Memory B cell (primary cell): ENCODE results near the gene NKAIN2.

Experiments used
- ATAC-seq: fragments of 150-1000 bp; cut with Tn5 transposase; 2 replicates; pipeline ENCODE4 v1.10.0; 2021; ENCODE audit warnings: low read depth, mild to moderate bottlenecking, moderate library complexity
- DNase-seq, 2 donors: peaks; one replicate each; pipeline ENCODE4 v3.0.0; 2022; ENCODE audit warnings: low spot score in 2 of 2
- H3K27ac Mint-ChIP-seq: one replicate; pipeline ENCODE4 v1.8.0; 2022; ENCODE audit warnings: mild to moderate bottlenecking, moderate library complexity, mixed read lengths
- H3K27me3 Mint-ChIP-seq: one replicate; pipeline ENCODE4 v1.8.0; 2022; ENCODE audit warnings: mixed read lengths
- H3K36me3 Mint-ChIP-seq: one replicate; pipeline ENCODE4 v1.8.0; 2022; ENCODE audit warnings: mild to moderate bottlenecking, mixed read lengths
- H3K4me1 Mint-ChIP-seq: one replicate; pipeline ENCODE4 v1.8.0; 2022; ENCODE audit warnings: mixed read lengths
- H3K4me3 Mint-ChIP-seq: one replicate; pipeline ENCODE4 v1.8.0; 2022; ENCODE audit warnings: mild to moderate bottlenecking, moderate library complexity, mixed read lengths
- H3K9me3 Mint-ChIP-seq: one replicate; pipeline ENCODE4 v1.8.0; 2022; ENCODE audit warnings: mixed read lengths

The NKAIN2 gene

DNA sequence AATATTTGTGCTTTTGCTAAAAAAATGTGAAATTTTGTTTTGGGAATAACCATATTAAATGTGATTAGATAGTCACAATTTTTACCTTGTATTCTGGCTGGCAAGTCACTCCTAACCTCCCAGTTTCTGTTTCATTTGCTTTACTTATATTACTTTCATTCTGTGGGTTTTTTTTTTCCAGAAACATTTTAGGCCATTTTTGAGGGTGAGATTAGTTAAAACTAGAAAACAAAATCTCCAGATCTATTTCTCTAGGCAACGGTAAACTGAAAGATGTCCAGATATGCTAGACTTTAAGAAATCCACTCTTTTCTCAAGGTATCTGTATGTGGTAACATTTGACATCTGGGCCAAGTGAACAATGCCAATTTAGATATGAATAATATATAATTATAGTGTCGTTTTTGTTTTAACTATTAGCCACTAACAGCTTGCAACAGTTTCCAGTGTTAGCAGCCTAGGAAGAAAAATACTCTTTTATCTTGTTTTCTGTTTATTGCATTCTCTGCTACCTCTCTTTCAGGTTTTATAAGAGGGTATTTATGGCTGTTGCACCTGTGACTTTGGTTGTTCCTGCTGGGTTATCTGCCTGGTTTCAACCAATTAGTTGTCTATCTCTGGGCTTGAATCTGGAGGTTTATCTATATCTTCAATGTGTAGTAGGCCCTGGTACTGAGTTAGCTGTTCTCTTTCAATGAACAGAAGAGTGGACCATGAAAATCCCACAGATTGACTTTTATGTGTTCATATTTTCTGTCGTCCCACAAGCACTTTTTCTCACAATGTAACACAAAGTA is 260.9 kb downstream of the NKAIN2 start:
- no peaks in the 10 kb centered on the region for H3K27me3 Mint-ChIP-seq
- DNase-seq (no peak), ATAC-seq (no peak)
- H3K36me3 Mint-ChIP-seq, result no peaks in the 10 kb centered on the region
- no peak overlapping the region for H3K27ac Mint-ChIP-seq
- peaks cover 3% of the 10 kb centered on the region for H3K9me3 Mint-ChIP-seq
- H3K4me3 Mint-ChIP-seq, result no peak overlapping the region
- H3K4me1 Mint-ChIP-seq, result no peaks in the 10 kb centered on the region

DNA sequence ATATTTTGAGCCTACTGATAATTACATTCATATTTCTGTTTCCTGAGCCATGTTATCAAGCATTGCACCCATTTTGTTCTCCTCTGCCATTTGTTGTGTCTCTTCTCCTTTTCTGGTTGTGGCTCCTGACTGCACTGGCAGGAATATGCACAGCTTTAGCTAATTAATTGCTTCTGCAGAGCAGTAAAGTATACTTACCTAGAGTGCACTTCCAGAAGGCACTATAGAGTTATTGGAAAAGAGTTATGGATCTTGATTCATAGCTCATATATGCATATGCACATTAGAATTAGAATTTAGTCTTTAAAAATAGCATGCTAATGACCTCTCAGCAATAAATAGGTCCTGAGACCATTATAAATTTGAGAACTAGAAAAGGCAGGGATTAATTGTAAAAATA is 262.6 kb downstream of the NKAIN2 start:
- Mint-ChIP-seq H3K27me3 (no peaks in the 10 kb centered on the region), H3K4me1 (no peaks in the 10 kb centered on the region)

DNA sequence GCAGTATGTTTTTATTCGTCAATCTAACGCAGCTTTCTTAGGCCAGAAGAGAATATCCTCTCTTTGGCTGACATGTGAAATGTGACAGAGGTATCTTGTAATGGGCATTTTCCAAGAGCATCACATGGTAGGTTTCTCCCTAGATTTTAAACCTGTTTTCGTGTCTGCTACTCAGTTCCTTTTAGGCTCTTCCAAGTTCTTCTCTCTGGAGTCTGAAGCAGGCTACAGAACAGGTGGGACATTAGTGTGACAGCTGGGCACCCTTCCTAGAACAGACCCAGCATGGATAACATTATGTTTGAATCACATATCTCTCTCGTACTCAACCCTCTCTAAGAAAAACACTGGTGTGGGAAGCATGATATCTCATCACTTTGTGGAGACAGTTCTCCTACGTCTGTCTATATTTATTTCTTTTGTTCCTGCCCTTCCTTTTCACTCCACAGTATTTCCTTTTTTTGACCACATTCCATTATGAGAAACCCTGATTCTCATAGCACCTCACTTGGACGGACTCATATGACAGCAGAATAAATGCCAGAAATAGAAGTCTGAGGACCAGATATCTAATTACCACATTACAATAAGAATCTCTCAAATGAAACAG is 263.4 kb downstream of the NKAIN2 start:
- peaks cover 3% of the 10 kb centered on the region for H3K9me3 Mint-ChIP-seq
- DNase-seq (no peak), ATAC-seq (no peak)
- H3K27ac Mint-ChIP-seq, result no peak overlapping the region
- H3K4me1 Mint-ChIP-seq, result no peaks in the 10 kb centered on the region
- H3K4me3 Mint-ChIP-seq, result no peak overlapping the region
- no peaks in the 10 kb centered on the region for H3K27me3 Mint-ChIP-seq
- no peaks in the 10 kb centered on the region for H3K36me3 Mint-ChIP-seq

More for the DNA sequence above, 262.6 kb downstream of the NKAIN2 start:
- Mint-ChIP-seq H3K9me3 (peaks cover 3% of the 10 kb centered on the region), H3K4me3 (no peak overlapping the region), H3K36me3 (no peaks in the 10 kb centered on the region), H3K27ac (no peak overlapping the region)
- no peak for ATAC-seq
- DNase-seq, result no peak

DNA sequence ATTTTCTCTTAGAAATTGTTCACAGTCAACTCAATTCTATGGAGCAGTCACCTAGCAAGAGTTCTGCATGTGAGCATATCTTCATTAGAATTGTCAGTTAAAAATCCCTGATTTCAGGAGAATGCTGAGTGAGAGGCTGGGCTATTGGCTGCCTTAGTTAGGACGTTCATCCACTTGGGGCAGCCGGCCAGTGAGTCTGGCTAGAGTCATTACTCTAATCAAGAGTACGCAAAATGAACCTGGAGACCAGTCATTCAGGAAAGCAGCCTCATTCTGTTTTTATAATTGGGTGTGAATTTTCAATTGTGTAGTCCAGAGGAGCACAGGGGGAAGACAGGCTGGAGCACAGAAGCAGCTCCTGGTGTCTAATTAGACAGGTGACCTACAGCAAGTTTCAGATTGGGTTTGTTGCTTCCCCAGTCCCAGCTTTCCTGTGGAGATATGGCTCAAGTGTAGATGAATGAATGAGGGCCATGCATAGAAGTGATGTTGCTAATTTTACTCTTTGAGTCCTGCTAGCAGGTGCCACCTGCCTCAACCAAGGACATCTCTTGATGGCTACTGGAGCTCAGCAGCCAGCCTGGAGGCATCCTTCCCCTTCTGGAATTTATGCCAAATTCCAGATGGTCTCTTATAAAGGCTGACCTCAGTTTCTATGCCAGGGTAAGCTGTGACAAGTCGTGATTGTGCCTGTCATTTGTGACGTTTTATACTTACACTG is 265.7 kb downstream of the NKAIN2 start:
- DNase-seq (no peak), ATAC-seq (no peak)
- Mint-ChIP-seq H3K27ac (no peak overlapping the region), H3K36me3 (no peaks in the 10 kb centered on the region), H3K4me3 (no peak overlapping the region), H3K27me3 (no peaks in the 10 kb centered on the region), H3K4me1 (no peaks in the 10 kb centered on the region), H3K9me3 (peaks cover 5% of the 10 kb centered on the region)

DNA sequence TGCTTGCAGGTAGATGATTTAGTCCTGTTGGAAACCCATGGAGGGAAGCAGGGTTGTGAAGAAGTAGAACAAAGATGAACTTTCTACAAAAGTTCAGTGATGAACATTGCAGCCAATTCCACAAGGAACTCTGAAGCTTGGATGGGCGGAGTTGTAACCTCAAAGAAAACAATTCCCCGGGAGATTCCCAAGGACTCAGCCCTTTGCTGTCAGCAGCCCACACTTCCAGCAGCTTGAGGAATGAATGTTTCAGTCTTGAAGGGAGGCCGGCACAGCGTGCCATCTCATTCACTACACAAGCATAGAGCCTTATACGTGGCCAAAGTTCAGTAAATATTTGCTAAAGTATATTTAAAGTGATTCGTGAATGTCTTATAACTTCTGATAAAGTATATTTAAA is 269.4 kb downstream of the NKAIN2 start:
- H3K4me3 Mint-ChIP-seq, result no peak overlapping the region

DNA sequence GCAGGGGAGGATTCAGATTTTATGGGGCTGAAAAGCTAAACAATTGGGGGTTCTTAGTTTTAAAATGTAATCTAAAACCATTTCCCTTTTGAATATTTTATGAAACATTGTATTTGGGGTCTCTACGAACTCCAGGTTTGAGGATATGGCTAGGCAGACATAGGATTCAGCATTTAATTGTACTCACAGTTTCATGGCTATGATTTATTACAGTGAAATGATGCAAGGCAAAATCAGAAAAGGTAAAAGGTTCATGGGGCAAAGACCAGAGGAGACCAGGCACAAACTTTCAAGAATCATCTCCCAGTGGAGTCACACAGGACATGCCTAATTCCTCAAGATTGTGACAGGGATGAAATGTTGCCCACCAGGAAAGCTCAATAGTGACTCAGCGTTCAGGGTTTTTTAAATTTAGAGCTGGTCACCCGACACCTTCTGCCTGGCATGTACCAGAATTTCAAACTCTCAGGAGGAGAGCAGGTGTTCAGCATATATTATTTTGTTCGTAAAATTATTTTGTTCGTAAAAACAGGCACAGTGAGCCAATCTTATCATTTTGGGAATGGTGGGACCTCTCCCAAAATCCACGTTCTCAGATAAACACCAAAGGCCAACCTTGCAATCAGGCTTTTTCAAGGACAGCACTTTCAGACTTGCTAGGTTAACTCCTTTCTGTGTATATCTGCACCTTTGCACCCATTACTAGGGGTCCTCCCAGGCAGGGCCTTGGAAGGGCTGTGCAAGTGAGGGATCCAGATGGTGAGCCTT is 270.3 kb downstream of the NKAIN2 start:
- no peaks in the 10 kb centered on the region for H3K36me3 Mint-ChIP-seq
- H3K27me3 Mint-ChIP-seq, result no peaks in the 10 kb centered on the region
- no peak overlapping the region for H3K4me3 Mint-ChIP-seq
- no peaks in the 10 kb centered on the region for H3K4me1 Mint-ChIP-seq
- no peak for ATAC-seq
- no peak overlapping the region for H3K27ac Mint-ChIP-seq
- H3K9me3 Mint-ChIP-seq, result peaks cover 2% of the 10 kb centered on the region
- no peak for DNase-seq

More for the DNA sequence above, 269.4 kb downstream of the NKAIN2 start:
- Mint-ChIP-seq H3K4me1 (no peaks in the 10 kb centered on the region), H3K27ac (no peak overlapping the region), H3K36me3 (no peaks in the 10 kb centered on the region), H3K27me3 (no peaks in the 10 kb centered on the region), H3K9me3 (peaks cover 2% of the 10 kb centered on the region)
- DNase-seq (no peak), ATAC-seq (no peak)

DNA sequence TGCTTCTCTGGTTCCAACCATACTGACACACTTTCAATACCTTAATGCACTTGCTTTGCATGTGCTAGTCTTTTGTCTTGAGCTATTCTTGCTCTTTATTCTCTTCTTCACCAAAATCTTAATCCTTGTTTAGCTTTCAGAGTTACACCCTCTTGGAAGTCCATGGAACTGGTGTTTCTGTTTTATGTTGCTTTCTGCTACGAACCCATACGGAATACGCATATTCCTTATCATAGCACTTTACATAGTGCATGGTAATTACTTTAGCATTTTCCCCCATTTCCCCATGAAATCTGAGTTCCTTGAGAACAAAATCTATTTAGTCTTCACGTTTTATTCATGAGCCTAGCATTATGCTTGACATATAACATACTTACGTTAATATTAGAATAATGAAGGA is 270.9 kb downstream of the NKAIN2 start:
- Mint-ChIP-seq H3K36me3 (no peaks in the 10 kb centered on the region), H3K9me3 (peaks cover 2% of the 10 kb centered on the region), H3K27ac (no peak overlapping the region), H3K27me3 (no peaks in the 10 kb centered on the region), H3K4me1 (no peaks in the 10 kb centered on the region), H3K4me3 (no peak overlapping the region)
- DNase-seq, result no peak
- no peak for ATAC-seq

DNA sequence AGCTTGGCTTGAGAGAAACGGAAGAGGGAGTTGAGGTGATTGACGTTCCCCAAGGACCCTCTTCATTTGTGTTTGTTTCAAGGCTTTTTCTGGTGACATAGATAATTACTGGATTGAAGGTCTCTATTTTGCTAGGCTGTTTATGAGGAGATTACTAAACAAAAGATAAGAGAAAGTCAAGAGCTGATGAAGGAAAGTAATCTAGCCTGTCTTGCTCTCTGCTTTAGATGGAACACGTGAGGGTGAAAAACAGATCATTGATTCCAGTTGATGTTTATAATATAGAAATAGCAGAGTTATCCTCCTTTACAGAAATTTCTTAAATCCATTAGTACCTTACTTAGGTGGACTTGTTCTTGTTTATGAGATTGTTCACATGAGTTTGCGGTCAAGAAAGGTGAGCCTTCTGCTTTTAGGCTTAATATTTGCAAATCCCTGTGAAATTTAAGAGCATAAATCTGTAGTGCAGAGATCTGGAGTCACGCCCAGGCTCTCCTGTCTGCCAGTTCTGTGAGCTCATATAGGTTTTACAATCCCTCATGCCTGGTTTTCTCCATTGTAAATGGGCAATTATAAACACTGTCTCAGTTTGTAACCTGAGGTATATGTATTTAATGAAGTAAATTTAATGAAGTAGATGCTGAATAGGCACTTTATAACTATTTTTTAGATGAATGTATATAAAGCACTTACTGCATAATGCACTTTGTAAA is 272.8 kb downstream of the NKAIN2 start:
- Mint-ChIP-seq H3K9me3 (peaks cover 2% of the 10 kb centered on the region), H3K36me3 (no peaks in the 10 kb centered on the region), H3K4me3 (no peak overlapping the region), H3K27ac (no peak overlapping the region), H3K4me1 (no peaks in the 10 kb centered on the region), H3K27me3 (no peaks in the 10 kb centered on the region)
- DNase-seq (no peak), ATAC-seq (no peak)

DNA sequence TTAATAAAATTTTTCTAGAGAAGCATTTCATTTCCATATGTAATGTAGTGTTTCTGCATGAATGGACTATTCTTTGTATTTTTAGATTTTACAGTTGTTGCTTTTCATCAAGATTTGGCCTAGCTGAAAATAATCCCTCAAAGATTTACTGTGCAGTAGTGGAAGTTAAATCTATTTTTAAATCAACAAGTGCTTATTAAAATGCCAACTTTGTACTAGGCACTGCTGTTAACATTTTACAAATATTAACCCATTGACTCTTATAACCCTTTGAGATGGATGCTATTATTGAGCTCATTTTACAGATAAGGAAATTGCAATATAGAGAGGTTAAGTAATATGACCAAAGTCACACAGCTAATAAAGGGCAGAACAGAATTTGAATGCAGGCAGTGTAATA is 274.5 kb downstream of the NKAIN2 start:
- ATAC-seq (no peak), DNase-seq (no peak)
- Mint-ChIP-seq H3K27me3 (no peaks in the 10 kb centered on the region), H3K27ac (no peak overlapping the region), H3K4me3 (no peak overlapping the region), H3K36me3 (no peaks in the 10 kb centered on the region), H3K4me1 (no peaks in the 10 kb centered on the region), H3K9me3 (peaks cover 3% of the 10 kb centered on the region)

DNA sequence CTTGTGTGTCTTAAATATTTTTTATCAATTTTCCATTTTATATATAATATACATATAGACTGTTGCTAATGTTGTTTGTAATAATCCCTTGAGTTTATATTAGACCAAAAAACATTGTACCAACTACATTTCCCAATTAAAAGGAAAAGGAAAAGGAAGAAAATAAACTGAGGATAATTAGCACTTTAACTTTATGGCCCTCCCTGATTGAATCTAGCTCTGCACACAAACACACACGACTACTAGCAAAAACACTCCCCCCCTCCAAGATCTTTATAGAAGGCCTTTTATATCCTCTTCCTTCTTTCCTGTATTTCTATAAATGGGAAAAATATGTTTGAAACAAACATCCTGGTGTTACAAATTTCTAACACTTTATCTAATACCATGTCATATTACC is 276.8 kb downstream of the NKAIN2 start:
- Mint-ChIP-seq H3K4me1 (no peaks in the 10 kb centered on the region), H3K4me3 (no peak overlapping the region), H3K9me3 (peaks cover 1% of the 10 kb centered on the region), H3K27ac (no peak overlapping the region), H3K36me3 (no peaks in the 10 kb centered on the region), H3K27me3 (no peaks in the 10 kb centered on the region)
- ATAC-seq (no peak), DNase-seq (no peak)

DNA sequence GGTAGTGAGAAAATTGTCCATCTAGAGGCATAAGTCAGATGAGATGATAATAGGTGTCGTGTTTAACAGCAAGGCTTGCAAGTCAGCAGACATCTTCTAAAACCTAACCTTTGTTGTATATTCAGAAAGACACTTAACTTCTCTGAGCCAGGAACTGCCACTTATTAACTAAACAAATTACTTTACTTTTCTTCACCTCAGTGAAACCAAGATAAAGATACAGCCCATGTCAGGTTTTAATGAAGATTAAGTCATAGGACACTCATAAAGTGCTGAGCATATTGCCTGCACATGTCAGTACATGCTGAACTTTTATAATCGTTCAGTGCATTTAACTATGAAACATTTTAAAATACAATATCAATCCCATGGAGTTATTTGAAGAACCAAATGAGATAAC is 286.8 kb downstream of the NKAIN2 start:
- Mint-ChIP-seq H3K9me3 (peaks cover 1% of the 10 kb centered on the region), H3K4me1 (no peaks in the 10 kb centered on the region), H3K4me3 (no peak overlapping the region), H3K27ac (no peak overlapping the region), H3K36me3 (no peaks in the 10 kb centered on the region), H3K27me3 (no peaks in the 10 kb centered on the region)
- ATAC-seq, result no peak
- no peak for DNase-seq

DNA sequence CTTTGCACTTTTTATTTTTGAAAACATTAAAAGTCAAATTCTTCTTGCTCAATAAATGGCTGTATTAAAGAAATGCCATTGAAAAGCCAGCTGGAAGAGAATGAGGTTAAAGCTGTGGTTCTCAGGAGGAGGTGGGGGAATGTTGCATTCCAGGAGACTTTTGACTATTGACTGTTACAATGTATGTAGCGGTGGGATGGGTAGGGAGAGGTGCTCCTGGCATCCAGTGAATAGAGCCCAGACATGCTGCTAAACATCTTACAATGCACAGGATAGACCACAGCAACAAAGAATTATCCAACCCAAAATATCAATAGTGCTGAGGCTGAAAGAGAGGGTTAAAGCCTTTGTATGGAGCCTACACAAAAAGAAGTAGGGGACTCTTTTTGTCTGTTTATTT is 295.9 kb downstream of the NKAIN2 start:
- Mint-ChIP-seq H3K9me3 (peaks cover 3% of the 10 kb centered on the region), H3K4me3 (no peak overlapping the region)

DNA sequence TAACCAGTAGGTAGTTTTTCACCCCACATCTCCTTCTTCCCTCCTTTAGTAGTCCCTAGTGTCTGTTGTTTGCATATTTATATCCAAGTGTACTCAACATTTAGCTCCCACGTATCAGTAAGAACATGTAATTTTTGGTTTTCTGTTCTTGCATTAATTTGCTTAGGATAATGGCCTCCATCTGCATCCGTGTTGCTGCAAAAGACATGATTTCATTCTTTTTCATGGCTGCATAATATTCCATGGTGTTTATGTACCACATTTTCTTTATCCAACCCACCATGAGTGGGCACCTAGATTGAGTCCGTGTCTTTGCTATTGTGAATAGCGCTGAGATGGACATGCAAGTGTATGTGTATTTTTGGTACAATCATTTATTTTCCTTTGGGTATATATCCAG is 306.8 kb downstream of the NKAIN2 start:
- Mint-ChIP-seq H3K27me3 (no peaks in the 10 kb centered on the region), H3K27ac (no peak overlapping the region), H3K9me3 (peaks cover 4% of the 10 kb centered on the region), H3K36me3 (no peaks in the 10 kb centered on the region), H3K4me1 (no peaks in the 10 kb centered on the region), H3K4me3 (no peak overlapping the region)
- ATAC-seq (no peak), DNase-seq (no peak)

More for the DNA sequence above, 295.9 kb downstream of the NKAIN2 start:
- DNase-seq, result no peak
- Mint-ChIP-seq H3K36me3 (no peaks in the 10 kb centered on the region), H3K27me3 (no peaks in the 10 kb centered on the region), H3K27ac (no peak overlapping the region), H3K4me1 (no peaks in the 10 kb centered on the region)
- no peak for ATAC-seq
